AG04449 (cell line): ENCODE results near the gene MSANTD3.

Experiments
- CTCF ChIA-PET: fragments of 350-600 bp; formaldehyde crosslinking; extraction: SDS; loops from one replicate; lab custom pipeline; 2021; ENCODE audit warnings: antibody characterized with exemption; lab: Yijun Ruan, JAX
- POLR2A ChIA-PET: fragments of 400-600, 350-600 bp; formaldehyde crosslinking; extraction: SDS; loops from one replicate; lab custom pipeline; 2020; ENCODE audit warnings: antibody characterized with exemption, inconsistent platforms; lab: Yijun Ruan, JAX
- DNase-seq: peaks from one replicate; pipeline ENCODE4 v3.0.0-alpha.2; 2010; ENCODE audit warnings: low read depth, low spot score
- H3K4me3 ChIP-seq: 2 replicates; pipeline ENCODE4 v1.5.1; 2011; ENCODE audit warnings: low read depth, mild to moderate bottlenecking, control low read depth, low read length
- CTCF ChIP-seq: IDR thresholded peaks from one replicate; pipeline ENCODE4 v1.5.1; 2011; ENCODE audit warnings: mild to moderate bottlenecking, moderate library complexity, low read length, control low read depth, inconsistent platforms; ENCODE audit not compliant: insufficient read depth; ENCODE audit errors: missing control alignments

The MSANTD3 gene

GRCh38 chr9:100498592-100498991 lies 71.6 kb downstream of the MSANTD3 start:
- no peak for TF ChIP-seq CTCF
- no peak for DNase-seq
- ChIA-PET POLR2A (no interaction called here), CTCF (no interaction called here)
- H3K4me3 ChIP-seq, result no peak overlapping the region

- no peak for TF ChIP-seq CTCF
- no peak overlapping the region for H3K4me3 ChIP-seq
- no peak for DNase-seq
- POLR2A ChIA-PET, result no interaction called here
- CTCF ChIA-PET, result no interaction called here
These were observed 72.5 kb downstream of the MSANTD3 start for GRCh38 chr9:100499460-100499859.

- TF ChIP-seq CTCF, result no peak
- ChIA-PET POLR2A (no interaction called here), CTCF (no interaction called here)
- no peak for DNase-seq
- H3K4me3 ChIP-seq, result no peak overlapping the region
These were observed 72.9 kb downstream of the MSANTD3 start for GRCh38 chr9:100499866-100500265.
